ENCODE data around the gene SH3RF3.

SH3RF3 gene

DNA sequence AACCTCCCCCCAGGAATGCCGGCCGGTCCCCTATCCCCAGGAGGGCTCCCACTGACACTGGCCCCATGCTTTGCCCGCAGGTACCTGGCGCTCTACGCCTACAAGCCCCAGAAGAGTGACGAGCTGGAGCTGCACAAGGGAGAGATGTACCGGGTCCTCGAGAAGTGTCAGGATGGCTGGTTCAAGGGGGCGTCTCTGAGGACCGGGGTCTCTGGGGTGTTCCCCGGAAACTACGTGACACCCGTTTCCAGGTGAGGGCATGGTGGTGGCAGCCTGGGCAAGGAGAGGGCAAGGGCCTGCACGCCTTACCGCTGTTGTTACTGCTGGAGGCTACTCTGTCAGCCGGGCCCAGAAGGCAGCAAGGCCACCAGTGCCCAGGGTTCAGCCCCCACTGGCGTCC lies 303.4 kb downstream of the SH3RF3 start:
- no peak for DNase-seq (ENCODE audit: low read depth in 2 of 2)

GRCh38 chr2:109433486-109433885 lies 304.5 kb downstream of the SH3RF3 start:
- DNase-seq (ENCODE audit: low read depth in 2 of 2) = no peak

DNA sequence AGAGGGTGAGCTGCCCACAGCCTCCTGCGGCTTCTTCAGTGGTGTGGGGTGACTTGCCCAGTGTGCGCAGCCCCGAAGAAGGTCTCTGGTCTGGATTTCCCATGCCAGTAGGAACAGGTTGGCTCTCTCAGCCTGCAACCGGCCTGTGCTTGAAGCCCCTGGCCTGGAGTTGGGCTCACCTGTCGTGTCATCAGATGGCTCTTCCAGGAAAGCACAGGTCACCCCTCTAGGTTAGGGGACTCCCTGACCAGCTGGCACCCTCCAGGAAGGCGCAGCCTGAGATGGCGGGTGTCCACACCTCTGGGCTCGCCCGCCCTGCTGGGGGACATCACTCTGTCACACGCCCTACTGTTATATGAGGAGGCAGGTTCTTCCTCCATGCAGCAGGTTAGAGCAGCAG lies 304.9 kb downstream of the SH3RF3 start:
- DNase-seq (ENCODE audit: low read depth in 2 of 2) = no peak

GRCh38 chr2:109434351-109434750 lies 305.3 kb downstream of the SH3RF3 start:
- no peak for DNase-seq (ENCODE audit: low read depth in 2 of 2)

DNA sequence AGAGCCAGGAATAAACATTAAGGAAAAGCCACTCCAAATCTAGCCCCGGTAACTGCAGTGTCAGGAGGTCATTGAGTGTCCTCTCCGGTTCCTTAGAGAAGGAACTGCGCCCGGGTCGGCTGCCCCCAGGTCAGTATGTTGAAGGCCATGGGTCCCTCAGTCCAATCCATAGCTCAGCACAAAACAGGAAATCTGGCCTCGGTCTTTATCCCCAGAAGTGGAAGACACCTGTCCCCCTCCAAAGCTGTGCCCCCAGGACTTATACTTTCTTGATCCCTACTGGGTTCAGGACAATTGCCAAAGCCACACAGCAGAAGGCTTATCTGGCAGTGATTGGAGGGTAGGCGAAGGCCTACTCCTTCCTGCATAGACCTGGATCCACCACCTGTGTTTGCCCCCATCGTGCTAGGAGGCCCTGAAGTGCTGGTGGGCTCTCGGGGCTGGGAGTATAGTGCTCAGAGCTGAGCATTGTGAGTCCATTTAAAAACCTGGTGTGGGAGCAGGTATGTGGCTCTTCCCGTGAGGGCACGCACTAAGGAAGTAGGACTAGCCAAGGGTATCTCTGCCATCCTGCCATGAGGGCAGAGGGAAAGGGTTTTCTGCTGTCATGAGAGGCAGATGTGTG lies 306.2 kb downstream of the SH3RF3 start:
- DNase-seq (ENCODE audit: low read depth in 2 of 2) = no peak

DNA sequence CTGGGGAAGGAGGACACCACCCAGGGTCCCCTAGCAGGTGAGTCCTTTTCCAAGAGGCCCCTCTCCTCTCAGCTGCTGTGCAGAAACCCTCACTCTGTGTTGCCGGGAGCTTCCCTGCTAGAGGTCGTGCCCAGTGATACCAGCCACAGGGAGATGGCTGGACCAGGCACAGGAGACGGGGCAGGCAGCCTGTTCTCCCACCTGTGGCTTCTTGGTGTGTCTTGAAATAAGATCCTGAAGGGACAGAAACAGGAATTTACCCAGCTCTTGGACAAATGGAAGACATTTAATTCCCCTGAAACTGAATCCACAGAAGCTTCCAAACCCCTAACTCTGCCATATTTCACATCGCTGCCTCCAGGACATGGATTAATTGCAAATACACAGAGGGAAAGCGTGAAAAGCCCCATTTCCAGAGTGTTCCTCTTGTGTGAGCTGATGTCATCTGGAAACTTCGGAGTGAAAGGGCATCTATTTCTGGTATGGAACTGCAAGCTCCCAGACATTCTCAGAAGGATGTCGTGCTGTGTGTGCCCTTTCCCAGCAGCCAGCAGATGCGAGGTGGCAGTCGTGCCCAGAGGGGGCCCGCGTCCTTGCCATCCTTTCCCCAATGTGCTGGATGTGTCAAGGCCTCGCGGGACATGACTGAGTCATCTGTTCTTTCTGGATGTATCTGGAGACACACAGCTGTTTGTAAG lies 307.0 kb downstream of the SH3RF3 start:
- DNase-seq (ENCODE audit: low read depth in 2 of 2) = no peak

- no peak for DNase-seq (ENCODE audit: low read depth in 2 of 2)
Measured at GRCh38 chr2:109436610-109437225, 307.7 kb downstream of the SH3RF3 start.

- no peak for DNase-seq (ENCODE audit: low read depth in 2 of 2)
Measured at GRCh38 chr2:109437325-109438090, 308.5 kb downstream of the SH3RF3 start.

- no peak for DNase-seq (ENCODE audit: low read depth in 2 of 2)
Measured at GRCh38 chr2:109438146-109438545, 309.1 kb downstream of the SH3RF3 start.

DNA sequence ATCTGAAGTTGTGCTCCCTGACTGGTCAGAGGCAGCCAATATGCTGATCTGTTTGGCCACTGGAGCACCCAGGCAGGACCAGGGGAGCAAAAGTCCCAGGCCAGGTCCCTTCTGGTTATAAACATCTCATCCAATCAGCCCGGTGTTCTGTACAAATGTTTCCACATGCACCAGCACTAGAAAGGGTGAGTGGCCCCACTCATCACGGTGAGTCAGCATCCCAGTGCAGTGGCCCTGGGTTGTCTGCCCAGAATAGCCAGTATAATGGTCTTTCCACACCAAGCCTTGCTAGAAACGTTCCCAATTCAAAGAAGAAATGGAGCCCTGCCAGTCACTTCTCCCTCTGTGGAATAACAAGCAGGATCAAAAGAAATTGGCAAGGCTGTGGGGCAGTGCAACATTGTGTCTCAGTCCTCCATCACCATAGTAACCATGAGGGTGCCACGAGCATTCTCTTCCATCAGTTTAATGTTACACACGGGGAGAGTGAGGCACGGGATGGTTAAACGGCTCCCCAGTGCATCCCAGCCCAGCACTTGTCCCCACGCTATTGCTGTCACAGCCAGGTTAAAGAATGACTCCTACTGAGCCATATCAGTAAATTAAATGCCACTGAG lies 309.9 kb downstream of the SH3RF3 start:
- no peak for DNase-seq (ENCODE audit: low read depth in 2 of 2)

- no peak for DNase-seq (ENCODE audit: low read depth in 2 of 2)
Measured at GRCh38 chr2:109439390-109439786, 310.4 kb downstream of the SH3RF3 start.

DNA sequence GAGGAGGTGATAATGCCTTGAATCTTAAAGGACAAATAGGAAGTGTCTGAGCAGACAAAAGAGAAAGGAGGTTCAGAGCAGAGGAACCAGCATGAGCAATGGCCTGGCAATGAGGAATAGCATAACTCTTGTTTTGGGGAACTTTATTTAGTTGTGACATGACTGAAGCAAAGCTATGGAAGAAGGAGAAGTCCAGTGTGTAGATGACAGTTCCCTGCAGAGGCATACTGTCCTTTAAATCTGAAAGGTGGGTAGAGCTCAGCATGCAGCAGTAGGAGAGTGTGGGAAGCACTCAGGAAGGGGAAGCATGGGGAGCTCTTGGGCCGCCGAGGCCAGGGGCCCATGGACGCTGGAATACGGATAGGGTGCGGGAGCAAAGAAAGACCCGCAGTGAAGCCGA lies 311.0 kb downstream of the SH3RF3 start:
- DNase-seq (ENCODE audit: low read depth in 2 of 2) = no peak

DNA sequence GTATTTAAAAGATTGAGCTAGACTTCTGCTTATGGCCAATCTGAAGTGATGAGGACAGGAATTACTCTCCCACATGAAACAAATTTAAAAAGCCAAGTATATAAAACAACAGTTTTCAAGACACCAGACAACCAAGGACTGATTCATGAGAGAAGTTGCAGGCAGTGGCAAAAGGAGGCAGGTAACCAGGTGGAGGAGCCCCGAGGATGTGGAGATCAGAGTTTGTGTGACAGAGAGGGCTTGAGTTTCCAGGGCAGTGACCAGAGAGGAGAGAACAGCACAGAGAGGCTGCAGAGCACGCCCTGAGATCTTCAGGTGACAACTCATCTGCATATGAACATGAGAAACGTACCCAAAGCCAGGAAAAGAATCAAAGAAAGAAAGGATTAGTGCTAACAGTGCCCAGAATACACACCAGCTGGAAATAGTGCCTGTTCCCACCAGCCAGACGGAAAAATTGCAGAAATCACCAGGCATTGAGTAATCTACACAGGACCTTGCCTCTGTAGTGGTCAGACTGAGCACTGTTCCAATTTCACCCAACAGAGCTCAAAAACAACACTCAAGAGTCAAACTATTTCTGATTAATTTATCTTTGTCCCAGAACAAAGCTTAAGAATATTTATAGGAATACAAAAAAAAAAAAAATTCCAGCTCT lies 311.6 kb downstream of the SH3RF3 start:
- DNase-seq (ENCODE audit: low read depth in 2 of 2) = no peak

GRCh38 chr2:109442715-109443319 lies 313.8 kb downstream of the SH3RF3 start:
- no peak for DNase-seq (ENCODE audit: low read depth in 2 of 2)

- no peak for DNase-seq (ENCODE audit: low read depth in 2 of 2)
Measured at GRCh38 chr2:109444916-109445315, 315.9 kb downstream of the SH3RF3 start.

DNA sequence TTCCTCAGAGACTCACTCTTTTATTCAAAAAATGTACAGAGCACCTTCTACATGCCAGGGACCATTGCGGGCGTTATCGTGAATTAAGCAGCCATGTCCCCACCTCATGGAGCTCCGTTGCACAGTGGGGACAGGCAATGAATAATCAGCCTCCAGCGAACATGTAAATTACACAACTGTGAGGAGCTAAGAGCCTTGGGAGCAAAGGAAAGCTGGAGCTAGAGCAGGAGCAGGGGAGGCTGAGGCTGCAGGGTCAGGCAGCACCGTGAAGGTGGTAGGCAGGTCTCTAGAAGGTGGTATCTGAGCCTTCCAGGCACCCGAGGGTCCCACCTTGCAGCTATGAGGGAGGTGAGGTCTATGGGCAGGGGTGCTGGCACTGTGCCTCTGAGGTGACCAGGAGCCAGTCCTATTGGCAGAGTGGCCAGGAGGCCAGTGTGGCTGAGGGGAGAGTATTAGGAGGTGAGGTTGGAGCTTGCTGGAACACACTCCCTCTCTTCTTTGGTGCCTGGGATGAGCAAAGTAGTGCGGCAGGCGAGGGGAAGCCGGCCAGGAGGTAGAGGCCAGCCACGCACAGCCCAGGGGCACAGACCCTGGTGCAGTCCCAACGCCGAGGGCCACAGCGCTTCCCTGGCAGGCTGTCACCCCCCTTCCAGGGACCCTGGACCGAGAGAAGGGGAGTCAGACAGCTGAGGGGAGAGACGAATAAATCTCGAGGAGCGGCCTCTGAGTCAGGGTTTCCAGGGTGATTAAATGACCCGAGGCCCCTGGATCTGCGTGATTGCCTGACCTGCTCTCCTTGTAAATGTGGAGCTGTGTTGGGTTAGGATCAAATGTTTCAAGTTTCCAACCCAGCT lies 317.5 kb downstream of the SH3RF3 start:
- DNase-seq (ENCODE audit: low read depth in 2 of 2) = no peak

DNA sequence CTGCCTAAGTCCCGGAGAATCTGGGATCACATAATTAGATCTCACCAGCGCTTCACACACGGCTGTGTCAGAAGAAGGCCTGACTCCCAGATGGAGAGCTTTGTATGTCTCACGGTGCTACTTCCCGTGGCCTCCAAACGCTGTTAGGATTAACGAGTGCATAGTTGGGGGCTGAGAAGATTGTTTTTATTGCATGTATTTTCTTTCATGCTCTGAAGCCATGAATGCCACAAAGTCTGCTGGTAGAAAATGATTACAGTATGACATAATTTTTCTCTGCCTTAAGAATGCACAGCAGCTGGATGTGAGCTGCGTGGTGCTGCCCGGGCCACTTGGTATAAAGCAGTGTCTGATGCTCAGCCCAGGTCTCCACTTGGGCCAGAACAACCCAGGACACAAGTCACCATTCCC lies 318.3 kb downstream of the SH3RF3 start:
- DNase-seq (ENCODE audit: low read depth in 2 of 2) = no peak

GRCh38 chr2:109447776-109448175 lies 318.8 kb downstream of the SH3RF3 start:
- no peak for DNase-seq (ENCODE audit: low read depth in 2 of 2)

DNA sequence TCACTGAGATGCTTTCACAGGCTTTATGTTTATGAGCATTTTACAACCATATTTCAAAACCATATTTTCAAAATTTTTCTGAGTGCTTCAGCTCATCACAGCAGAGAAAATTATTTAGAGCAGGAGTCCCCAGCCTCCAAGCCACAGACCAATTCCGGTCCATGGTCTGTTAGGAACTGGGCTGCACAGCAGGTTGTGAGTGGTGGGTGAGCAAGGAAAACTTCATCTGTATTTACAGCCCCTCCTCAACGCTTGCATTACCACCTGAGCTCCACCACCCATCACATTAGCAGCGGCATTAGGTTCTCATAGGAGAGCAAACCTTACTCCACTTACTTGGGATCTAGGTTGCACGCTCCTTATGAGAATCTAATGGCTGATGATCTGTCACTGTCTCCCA lies 319.2 kb downstream of the SH3RF3 start:
- DNase-seq (ENCODE audit: low read depth in 2 of 2) = no peak

Data from stimulated activated CD8-positive, alpha-beta memory T cell treated with anti-CD3 and anti-CD28 coated beads, Interleukin-7, amount 100 ng/mL, for 4 hours (primary cell).